NCI-H2029 (cell line): ENCODE measurements around the gene PLA2G4B.

Experiments
- DNase-seq: peaks from one replicate; lab custom pipeline; 2025; lab: John Stamatoyannopoulos, UW

The PLA2G4B gene

DNA sequence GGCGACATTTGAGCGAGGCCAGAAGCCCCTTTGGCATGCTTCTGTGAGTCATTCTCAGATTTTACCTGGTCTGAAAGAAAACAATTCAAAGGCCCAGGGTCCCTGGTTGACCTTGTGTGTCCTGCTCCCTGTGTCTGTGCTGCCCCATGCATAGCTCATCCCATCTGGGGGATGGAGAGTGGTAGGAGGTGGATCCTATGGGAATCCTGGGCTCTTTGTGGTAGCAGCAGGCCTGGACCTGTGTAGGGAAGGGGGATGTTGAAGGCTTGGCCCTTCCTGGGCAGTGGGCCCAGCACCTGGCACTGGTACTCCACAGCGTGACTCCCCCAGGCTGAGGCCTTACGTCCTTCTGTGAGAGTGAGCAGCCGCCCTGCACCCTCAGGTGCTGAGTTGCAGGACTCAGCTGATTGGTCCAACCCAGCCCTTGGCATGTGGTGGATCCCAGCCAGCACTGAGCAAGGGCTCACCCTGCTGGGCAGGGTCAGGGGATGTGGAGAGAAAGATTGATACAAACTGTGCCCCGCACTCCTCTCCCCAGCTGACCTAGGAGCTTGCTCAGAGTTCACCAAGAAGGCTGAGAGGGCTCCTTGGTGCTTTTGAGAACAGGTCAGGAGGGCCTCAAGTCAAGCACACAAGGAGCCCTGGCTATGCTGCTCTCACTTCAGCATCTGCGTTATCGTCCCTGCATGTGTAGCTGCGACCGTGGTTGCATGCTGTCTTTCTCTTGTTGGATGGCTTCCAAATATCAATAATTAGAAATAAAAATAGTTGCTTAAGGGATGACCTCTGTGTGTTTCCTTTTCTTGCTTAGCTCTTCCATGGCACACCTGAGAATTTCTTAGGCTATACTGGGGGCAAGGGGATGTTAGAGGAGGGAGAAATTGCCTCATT lies 32.1 kb upstream of the PLA2G4B start:
- no peak for DNase-seq

DNA sequence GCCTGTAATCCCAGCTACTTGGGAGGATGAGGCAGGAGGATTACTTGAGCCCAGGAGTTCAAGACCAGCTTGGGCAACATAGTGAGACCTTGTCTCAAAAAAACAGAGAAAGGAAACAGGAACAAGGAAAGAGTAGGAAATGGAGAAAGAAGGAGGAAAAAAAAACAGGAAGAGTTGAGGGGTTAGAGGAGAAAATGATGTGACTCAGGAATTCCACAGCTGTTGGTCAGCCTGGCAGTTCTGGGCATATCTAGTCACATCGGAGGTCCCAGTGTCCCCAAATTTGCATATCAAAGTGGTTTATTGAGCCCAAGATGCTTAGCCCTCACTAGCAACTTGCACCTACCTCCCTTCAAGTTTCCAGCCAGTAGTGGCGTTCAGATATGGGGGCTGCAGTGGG lies 29.5 kb upstream of the PLA2G4B start:
- no peak for DNase-seq

DNA sequence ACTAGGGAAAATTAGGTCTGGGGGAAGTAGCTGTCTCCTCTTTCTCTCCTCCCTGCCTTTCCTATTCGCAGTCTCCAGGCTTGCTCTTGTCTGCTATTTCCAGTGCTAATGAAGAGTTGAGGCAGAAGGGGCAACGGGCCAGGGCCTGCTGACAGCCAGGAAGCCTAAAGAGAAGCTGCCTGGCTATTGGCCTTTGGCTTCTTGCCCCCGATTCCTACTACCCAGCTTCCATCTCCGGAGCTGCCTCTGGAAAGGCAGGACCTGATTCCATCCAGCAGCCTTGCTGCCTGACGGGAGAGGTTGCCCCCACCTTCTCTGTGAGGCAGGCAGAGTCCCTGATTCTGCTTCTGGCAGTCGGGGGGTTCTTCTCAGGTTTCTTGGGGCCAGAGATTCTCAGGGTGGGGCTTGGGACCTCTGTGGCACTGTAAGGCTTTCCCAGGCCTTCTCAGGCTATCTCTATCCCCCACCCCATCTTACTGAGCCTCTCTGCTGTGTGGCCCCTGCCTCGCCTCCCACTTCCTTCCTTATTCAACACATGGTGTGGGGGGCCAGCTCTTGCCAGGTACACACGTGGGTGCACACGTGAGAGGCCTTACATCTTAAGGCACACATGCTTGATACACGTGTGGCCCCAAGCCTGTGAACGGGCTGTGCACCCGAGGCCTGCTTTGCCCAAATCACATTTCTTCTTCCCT lies 29.0 kb upstream of the PLA2G4B start:
- DNase-seq = no peak

DNA sequence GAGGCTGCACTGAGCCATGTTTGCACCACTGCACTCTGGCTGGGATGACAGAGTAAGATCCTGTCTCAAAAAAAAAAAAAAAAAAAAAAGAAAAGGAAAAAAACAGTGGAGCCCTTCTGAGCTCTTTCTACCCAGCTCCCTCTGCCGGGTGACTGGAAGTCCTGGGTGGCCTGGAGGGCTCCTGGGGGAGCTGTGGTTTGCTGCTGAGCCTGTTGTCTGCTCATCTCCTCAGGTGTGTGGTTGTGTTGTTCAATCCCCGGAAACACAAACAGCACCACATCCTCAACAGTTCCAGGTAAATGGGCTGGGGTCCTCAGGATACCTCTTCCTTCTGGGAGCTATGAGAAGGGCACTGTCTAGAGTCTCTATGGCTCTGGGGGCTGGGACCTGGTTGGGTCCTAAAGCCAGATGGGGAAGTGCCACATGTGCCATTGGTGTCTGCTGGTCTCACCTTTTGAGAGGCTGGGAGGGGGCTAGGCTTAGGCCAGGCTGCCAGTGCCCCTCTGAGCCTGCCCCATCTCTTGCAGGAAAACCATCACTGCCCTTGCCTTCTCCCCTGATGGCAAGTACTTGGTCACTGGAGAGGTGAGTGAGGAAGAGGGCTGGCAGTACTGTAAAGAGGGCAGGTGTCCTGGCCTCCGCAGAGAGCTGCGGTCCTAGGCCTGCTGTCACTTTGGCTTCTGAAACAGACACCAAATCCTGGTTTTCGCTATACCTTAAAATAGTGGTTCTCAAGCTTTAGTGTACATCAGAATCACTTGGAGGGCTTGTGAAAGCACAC lies 27.8 kb upstream of the PLA2G4B start:
- DNase-seq = no peak

DNA sequence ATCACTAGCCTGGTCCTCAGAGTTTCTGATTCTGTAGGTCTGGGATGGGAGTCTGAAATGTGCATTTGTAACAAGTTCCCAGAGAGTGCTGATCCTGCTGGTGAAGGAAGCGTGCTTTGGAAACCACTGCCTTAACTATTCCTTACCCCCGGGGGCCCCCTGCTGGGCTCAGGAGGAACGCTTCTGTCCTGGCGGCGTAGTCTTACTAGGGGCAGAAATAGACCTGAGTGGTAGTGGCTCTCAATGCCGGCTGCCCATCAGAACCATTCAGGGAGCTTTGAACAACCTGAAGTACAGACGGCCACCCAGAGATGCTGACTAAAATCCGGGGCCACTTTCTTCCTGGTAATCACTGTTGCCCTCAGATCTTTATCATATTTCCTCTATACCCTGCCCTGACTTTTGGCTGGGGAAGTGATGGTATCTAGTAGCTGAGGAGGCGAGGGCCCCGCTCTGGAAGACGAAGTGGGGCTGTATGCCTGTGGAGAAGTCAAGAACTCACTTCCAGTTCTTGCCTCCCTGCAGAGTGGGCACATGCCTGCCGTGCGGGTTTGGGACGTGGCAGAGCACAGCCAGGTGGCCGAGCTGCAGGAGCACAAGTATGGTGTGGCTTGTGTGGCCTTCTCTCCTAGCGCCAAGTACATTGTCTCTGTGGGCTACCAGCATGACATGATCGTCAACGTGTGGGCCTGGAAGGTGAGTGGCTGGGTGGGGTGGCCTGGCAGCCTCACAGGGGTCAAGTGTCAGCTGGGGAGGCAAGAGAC lies 27.0 kb upstream of the PLA2G4B start:
- DNase-seq = peak; percentile 24

DNA sequence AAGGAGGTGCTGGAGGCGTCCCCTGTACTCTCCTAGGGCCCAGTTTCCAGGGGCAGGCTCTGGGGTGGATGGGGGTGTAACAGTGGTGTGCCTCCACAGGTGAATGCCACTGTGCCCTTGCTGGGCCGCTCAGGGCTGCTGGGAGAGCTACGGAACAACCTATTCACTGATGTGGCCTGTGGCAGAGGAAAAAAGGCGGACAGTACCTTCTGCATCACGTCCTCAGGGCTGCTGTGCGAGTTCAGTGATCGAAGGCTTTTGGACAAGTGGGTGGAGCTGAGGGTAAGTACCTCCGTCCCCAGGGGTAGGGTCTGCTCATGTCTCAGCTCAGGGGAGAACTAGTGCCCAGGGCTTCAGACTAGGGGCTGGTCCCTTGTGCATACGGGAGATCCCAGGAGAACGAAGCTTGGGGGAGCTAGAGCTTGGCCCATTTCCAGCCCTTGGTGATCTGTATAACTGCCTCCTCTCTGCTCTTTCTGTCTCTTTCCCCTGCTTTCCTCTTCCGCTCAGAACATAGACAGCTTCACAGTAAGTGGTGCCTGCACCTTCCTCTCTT lies 25.7 kb upstream of the PLA2G4B start:
- DNase-seq = no peak

DNA sequence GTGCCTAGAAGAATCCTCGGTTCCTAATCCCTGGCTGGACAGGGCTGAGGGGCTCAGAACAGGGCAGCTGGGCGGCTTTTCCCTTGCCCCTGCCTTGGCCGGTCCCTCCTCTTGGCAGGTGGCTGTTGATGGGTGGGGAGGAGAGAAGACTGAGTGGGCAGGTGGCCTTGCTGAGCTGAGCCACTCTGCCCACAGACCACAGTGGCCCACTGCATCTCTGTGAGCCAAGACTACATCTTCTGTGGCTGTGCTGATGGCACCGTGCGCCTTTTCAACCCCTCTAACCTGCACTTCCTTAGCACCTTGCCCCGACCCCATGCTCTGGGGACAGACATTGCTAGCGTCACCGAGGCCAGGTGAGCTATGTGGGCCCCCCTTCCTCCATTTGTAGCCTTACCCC lies 25.2 kb upstream of the PLA2G4B start:
- no peak for DNase-seq

DNA sequence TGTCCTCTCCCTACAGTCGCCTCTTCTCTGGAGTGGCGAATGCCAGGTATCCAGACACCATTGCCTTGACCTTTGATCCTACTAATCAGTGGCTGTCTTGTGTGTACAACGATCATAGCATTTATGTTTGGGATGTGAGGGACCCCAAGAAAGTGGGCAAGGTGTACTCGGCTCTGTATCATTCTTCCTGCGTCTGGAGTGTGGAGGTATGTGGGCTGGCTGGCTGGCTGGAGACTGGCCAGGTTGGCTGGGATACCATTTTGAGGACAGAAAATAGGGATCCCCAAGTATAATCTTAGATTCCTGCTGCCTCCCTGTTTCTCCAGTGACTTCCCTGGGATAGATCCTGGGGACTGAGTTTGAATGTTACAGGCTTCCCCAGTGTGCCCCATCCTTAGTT lies 24.1 kb upstream of the PLA2G4B start:
- DNase-seq = no peak

DNA sequence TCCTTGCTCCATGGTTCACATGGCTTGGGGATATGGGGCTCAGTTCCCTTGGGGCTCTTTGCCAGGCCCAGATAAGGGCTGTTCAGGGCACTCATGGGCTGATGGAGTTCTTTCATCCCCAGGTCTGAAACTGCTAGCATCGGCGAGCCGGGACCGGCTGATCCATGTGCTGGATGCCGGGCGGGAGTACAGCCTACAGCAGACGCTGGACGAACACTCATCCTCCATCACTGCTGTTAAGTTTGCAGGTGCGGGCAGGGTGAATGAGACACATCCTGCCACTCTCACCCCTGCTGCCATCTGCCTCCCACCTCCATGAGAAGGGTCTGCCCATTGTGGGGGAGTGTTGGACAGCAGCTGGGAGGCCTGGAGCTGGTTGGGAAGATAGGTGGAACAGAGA lies 21.9 kb upstream of the PLA2G4B start:
- DNase-seq = no peak

DNA sequence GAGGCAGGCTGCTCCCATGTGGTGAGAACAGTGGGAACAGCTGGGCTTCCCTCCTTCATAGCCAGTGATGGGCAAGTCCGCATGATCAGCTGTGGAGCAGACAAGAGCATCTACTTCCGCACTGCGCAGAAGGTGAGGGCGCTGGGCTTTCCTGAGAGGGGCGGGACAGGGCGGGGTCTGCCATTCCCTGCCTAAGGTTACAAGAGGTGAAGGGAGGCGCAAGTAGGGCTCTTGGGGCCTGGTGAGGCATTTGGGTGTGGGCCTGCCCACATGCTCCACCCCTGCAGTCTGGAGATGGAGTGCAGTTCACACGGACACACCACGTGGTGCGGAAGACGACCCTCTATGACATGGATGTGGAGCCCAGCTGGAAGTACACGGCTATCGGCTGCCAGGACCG lies 21.3 kb upstream of the PLA2G4B start:
- DNase-seq = no peak

DNA sequence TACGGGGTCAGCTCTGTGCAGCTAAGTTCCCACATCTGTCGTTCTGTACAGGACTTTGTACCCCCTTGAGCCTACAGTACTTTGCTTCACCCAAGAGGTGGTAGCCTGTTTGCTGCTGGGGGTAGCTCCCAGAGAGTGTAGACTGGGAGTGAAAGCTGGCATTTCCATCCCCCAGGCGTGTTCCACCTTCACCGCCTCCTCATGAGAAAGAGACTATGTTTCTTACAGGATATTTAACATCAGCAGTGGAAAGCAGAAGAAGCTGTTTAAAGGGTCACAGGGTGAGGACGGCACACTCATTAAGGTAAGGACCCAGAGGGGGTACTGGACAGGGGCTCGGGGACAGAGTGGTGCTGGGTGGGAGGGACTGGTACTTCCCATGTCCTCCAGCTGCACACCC lies 20.9 kb upstream of the PLA2G4B start:
- DNase-seq = no peak

DNA sequence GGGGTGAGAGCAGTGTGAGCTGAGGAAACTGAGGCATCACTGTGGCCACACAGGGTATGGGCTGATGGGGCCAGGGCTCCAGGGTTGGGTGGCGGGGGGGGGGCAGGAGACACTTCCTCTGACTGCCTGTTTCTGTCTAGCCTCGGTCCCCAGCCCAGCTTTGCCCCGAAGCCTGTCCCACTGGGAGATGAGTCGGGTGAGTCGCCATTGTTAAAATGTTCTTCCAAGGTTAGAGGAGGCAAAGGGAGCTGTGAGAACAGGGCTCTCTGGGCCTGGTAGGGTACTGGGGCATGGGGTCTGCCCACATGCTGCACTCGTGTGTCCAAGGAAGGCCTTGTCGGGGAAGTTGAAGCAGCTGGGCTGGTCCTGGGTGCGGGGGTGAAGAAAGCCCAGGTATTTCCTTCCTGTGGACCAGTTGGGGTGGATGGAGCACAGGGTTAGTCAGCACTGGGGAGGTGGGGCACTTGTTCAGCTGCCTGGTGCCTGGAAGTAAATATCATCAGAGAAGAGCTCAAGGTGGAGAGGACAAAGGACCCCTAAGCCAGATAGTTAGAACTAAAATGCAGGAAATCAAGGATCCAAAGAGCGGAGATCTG lies 19.1 kb upstream of the PLA2G4B start:
- DNase-seq = no peak

DNA sequence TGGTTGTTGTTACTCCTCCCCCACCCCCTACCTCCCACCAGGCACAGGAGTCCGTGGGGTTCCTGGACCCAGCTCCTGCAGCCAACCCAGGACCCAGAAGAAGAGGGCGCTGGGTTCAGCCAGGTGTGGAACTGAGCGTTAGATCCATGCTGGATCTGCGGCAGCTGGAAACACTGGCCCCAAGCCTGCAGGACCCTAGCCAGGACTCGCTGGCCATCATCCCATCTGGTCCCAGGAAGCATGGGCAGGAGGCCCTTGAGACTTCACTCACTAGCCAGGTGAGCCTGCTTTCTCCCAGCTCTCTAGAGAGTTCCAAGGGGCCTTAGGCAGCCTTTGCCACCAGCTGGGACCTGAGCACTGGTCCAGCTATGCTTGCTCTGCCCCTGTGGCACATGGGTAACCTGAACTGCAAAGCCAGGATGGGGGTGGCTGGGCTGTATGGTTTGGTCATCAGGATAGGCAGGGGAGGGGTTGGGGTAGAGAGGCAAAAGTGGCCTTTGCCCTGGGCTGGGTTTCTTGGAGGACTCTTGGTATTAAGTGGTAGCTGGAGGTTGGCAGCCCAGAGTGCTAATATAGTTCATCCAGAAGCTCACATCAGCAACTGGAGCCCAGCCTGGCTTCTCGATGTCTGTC lies 17.7 kb upstream of the PLA2G4B start:
- peak; percentile 7 for DNase-seq

DNA sequence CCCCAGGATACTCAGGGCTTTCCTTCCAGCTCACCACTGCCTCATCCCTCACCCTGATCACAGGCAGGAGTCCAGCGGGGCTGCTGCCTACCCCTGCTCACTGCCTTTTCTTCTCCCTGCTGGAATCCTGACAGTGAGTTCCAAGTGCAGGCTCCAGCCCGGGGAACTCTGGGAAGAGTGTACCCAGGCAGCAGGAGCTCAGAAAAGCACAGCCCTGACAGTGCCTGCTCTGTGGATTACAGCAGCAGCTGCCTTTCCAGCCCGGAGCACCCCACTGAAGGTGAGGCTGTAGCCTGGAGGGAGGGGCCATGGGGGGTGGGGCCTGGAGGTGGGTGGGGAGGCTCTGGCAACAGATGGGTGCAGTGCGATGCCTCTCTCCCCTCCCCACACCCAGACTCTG lies 16.8 kb upstream of the PLA2G4B start:
- no peak for DNase-seq

DNA sequence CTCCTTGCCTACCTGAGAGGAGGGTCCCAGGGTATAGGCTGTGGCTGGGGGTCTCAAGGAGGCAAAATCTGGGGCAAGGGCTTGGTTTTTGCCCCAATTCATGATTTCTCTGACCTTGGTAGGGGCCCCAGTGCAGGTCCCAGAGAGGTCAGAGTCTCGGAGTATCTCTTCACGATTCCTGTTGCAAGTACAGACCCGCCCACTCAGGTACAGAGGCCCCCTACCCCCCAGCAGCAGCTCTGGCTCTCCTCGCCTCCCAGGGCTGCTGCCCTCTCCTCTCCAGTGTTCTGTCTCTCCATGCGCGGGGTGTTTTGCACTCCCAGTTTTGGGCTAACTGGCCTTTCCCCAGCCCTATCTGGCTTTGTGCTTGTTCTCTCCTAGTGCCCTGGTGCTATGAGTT lies 16.2 kb upstream of the PLA2G4B start:
- DNase-seq = no peak

DNA sequence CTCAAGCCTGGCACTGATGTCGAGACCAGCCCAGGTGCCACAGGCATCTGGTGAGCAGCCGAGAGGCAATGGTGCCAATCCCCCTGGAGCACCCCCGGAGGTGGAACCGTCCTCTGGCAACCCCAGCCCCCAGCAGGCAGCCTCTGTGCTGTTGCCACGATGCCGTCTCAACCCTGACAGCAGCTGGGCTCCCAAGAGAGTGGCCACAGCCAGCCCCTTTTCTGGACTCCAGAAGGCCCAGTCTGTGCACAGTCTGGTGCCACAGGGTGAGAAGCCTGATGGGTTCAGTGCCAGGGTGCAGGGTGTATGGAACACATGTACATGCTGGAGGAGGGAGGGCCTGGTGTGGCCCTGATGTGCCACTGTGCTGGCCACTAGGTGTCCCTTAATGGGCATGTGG lies 15.7 kb upstream of the PLA2G4B start:
- no peak for DNase-seq

DNA sequence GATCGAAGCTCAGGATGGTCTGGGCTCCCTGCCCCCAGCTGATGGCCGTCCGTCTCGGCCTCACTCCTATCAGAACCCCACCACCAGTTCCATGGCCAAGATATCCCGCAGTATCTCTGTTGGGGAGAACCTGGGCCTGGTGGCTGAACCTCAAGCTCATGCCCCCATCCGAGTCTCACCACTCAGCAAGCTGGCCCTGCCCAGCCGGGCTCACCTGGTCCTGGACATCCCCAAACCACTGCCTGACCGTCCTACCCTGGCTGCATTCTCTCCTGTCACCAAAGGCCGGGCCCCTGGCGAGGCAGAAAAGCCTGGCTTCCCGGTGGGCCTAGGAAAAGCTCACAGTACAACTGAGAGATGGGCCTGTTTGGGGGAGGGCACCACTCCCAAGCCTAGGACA lies 15.1 kb upstream of the PLA2G4B start:
- DNase-seq = no peak

DNA sequence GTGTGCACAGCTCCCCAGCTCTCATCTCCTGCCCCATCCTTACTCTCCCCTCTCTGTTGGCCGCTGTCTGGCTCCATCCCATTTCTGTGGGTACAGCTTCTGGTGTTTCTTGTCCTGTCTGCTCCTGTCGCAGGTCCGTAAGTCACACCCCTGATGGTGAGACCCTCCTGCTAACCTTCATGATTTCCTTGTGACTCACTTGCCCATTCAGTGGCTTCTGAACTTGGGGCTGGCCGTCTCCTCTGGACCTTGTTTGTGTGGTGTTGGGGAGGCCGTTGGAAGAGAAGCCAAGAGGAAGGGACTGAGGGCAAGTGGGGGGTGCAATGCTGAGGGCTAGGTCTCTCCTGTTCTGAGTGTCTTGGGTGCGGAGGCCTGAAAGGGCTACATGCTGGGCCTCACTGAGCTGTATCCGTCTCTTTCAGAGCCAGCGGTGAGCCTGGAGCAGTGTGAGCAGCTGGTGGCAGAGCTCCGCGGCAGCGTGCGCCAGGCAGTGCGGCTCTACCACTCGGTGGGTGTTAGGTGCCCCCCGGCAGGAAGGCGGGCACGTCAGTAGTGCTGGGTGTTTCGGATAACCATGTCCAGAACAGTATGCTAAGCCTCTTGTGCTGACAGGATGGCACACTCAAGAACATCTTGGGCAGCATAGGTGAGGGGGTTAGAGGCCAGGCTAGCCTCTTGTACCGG lies 14.4 kb upstream of the PLA2G4B start:
- DNase-seq = no peak

DNA sequence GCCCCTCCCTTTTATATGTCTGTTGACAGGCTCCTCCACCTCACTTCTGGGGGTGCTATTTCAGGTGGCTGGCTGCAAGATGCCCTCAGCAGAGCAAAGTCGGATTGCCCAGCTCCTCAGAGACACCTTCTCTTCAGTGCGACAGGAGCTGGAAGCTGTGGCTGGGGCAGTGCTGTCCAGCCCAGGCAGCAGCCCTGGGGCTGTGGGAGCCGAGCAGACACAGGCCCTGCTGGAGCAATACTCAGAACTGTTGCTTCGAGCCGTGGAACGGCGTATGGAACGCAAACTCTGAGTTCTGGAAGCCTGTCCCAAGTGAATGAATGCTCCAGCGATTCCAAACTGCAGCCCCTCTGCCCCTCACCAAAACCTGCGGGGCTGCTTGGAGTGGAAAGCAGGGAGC lies 13.5 kb upstream of the PLA2G4B start:
- no peak for DNase-seq
